Loucy (cell line): ENCODE results near the gene VCX2.

Source experiments
- H2AFZ ChIP-seq: fragments of 200-600 bp; sonication (generic); 2 replicates; pipeline ENCODE4 v1.6.0; 2016; ENCODE audit warnings: antibody characterized with exemption, mild to moderate bottlenecking, low read length, moderate library complexity
- H3F3A ChIP-seq: fragments of 200-600 bp; 2 replicates; pipeline ENCODE4 v1.6.0; 2016; ENCODE audit warnings: antibody characterized with exemption, low read depth, mild to moderate bottlenecking
- H3K27me3 ChIP-seq: fragments of 200-600 bp; sonication (generic); 2 replicates; pipeline ENCODE4 v1.6.1; 2014; ENCODE audit warnings: low read length, mild to moderate bottlenecking; ENCODE audit not compliant: insufficient read depth, poor library complexity, severe bottlenecking
- H3K36me3 ChIP-seq: fragments of 200-600 bp; sonication (generic); 2 replicates; pipeline ENCODE4 v1.6.1; 2016; ENCODE audit warnings: low read length; ENCODE audit not compliant: insufficient read depth
- H3K4me1 ChIP-seq: fragments of 200-600 bp; sonication (generic); 2 replicates; pipeline ENCODE4 v1.5.1; 2014; ENCODE audit warnings: low read length, mild to moderate bottlenecking; ENCODE audit not compliant: insufficient read depth, poor library complexity, severe bottlenecking
- H3K4me2 ChIP-seq: fragments of 200-600 bp; sonication (generic); 2 replicates; pipeline ENCODE4 v1.6.0; 2014; ENCODE audit warnings: antibody characterized with exemption, low read length, low read depth, mild to moderate bottlenecking; ENCODE audit not compliant: poor library complexity, severe bottlenecking
- H3K4me3 ChIP-seq: fragments of 200-600 bp; sonication (generic); 2 replicates; pipeline ENCODE4 v1.5.1; 2014; ENCODE audit warnings: low read length, mild to moderate bottlenecking, mixed read lengths; ENCODE audit not compliant: poor library complexity, severe bottlenecking
- H3K79me2 ChIP-seq: fragments of 200-600 bp; sonication (generic); 2 replicates; pipeline ENCODE4 v1.6.1; 2014; ENCODE audit warnings: low read length; ENCODE audit not compliant: insufficient read depth
- H3K9ac ChIP-seq: fragments of 200-600 bp; sonication (generic); 2 replicates; pipeline ENCODE4 v1.6.0; 2014; ENCODE audit warnings: mild to moderate bottlenecking, low read depth, low read length, moderate library complexity; ENCODE audit not compliant: poor library complexity, severe bottlenecking
- H3K9me2 ChIP-seq: fragments of 200-600 bp; sonication (generic); replicated peaks from 2 replicates; pipeline ENCODE4 v1.6.1; 2016; ENCODE audit warnings: low read depth, low read length, mixed read lengths
- H3K9me3 ChIP-seq: fragments of 200-600 bp; sonication (generic); 2 replicates; pipeline ENCODE4 v1.6.1; 2014; ENCODE audit warnings: mild to moderate bottlenecking, antibody characterized with exemption, low read length, low read depth; ENCODE audit not compliant: insufficient read depth
- H4K20me1 ChIP-seq: fragments of 200-600 bp; sonication (generic); 2 replicates; pipeline ENCODE4 v1.6.0; 2014; ENCODE audit warnings: antibody characterized with exemption, low read length, mild to moderate bottlenecking; ENCODE audit not compliant: insufficient read depth, poor library complexity, severe bottlenecking
- EZH2phosphoT487 ChIP-seq: fragments of 200-600 bp; IDR thresholded peaks from 2 replicates; pipeline ENCODE4 v1.6.1; 2018; ENCODE audit warnings: antibody characterized with exemption, mild to moderate bottlenecking, moderate library complexity, borderline replicate concordance
- TF ChIP-seq, protein P1 (sequence below): fragments of 200-600 bp; sonication (generic); conservative IDR thresholded peaks from 2 replicates; pipeline ENCODE4 v1.5.1; 2014; ENCODE audit warnings: mild to moderate bottlenecking, antibody characterized with exemption, low read length

VCX2 gene

GRCh38 chrX:8196776-8197175 lies 25.7 kb upstream of the VCX2 start:
- no peaks in the 10 kb centered on the region for H3F3A ChIP-seq

GRCh38 chrX:8194216-8194615 lies 23.1 kb upstream of the VCX2 start:
- Histone ChIP-seq H3K9me2 (no peaks in the 10 kb centered on the region), H3K36me3 (no peaks in the 10 kb centered on the region), H3K27me3 (no peaks in the 10 kb centered on the region), H3K79me2 (no peaks in the 10 kb centered on the region), H3F3A (no peaks in the 10 kb centered on the region), H3K9ac (no peak overlapping the region), H3K4me2 (no peak overlapping the region), H4K20me1 (no peaks in the 10 kb centered on the region), H2AFZ (no peak overlapping the region), H3K4me1 (no peaks in the 10 kb centered on the region), H3K4me3 (no peak overlapping the region), H3K9me3 (no peaks in the 10 kb centered on the region)
- TF ChIP-seq, protein P1, sequence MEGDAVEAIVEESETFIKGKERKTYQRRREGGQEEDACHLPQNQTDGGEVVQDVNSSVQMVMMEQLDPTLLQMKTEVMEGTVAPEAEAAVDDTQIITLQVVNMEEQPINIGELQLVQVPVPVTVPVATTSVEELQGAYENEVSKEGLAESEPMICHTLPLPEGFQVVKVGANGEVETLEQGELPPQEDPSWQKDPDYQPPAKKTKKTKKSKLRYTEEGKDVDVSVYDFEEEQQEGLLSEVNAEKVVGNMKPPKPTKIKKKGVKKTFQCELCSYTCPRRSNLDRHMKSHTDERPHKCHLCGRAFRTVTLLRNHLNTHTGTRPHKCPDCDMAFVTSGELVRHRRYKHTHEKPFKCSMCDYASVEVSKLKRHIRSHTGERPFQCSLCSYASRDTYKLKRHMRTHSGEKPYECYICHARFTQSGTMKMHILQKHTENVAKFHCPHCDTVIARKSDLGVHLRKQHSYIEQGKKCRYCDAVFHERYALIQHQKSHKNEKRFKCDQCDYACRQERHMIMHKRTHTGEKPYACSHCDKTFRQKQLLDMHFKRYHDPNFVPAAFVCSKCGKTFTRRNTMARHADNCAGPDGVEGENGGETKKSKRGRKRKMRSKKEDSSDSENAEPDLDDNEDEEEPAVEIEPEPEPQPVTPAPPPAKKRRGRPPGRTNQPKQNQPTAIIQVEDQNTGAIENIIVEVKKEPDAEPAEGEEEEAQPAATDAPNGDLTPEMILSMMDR = no peak
- TF ChIP-seq EZH2phosphoT487 = no peak

More at GRCh38 chrX:8196776-8197175, 25.7 kb upstream of the VCX2 start:
- Histone ChIP-seq H3K27me3 (no peaks in the 10 kb centered on the region), H2AFZ (no peak overlapping the region), H3K9ac (no peak overlapping the region), H3K4me3 (no peak overlapping the region), H3K9me2 (no peaks in the 10 kb centered on the region), H3K4me2 (no peak overlapping the region), H4K20me1 (no peaks in the 10 kb centered on the region), H3K9me3 (no peaks in the 10 kb centered on the region), H3K36me3 (no peaks in the 10 kb centered on the region), H3K4me1 (no peaks in the 10 kb centered on the region), H3K79me2 (no peaks in the 10 kb centered on the region)
- no peak for TF ChIP-seq EZH2phosphoT487
- TF ChIP-seq, protein P1 = no peak

- no peaks in the 10 kb centered on the region for H3F3A ChIP-seq
- no peaks in the 10 kb centered on the region for H3K9me2 ChIP-seq
- H3K4me3 ChIP-seq = no peak overlapping the region
- H3K4me1 ChIP-seq = no peaks in the 10 kb centered on the region
- no peak overlapping the region for H3K9ac ChIP-seq
- TF ChIP-seq, protein P1 = no peak
- no peaks in the 10 kb centered on the region for H3K27me3 ChIP-seq
- no peaks in the 10 kb centered on the region for H3K79me2 ChIP-seq
- H4K20me1 ChIP-seq = no peaks in the 10 kb centered on the region
- no peak overlapping the region for H2AFZ ChIP-seq
- no peaks in the 10 kb centered on the region for H3K9me3 ChIP-seq
- no peaks in the 10 kb centered on the region for H3K36me3 ChIP-seq
- H3K4me2 ChIP-seq = no peak overlapping the region
Observed at GRCh38 chrX:8192276-8192675, 21.2 kb upstream of the VCX2 start.
